GM19397 (cell line): Measurements from ENCODE around the gene SORCS2.

ENCODE experiments used
- ATAC-seq: cut with Tn5 transposase; IDR thresholded peaks from one replicate; pipeline ENCODE4 v1.9.1; 2021; ENCODE audit warnings: mild to moderate bottlenecking, moderate library complexity; ENCODE audit not compliant: unreplicated experiment

Gene SORCS2

GRCh38 chr4:7282786-7283440 lies 90.6 kb downstream of the SORCS2 start:
- ATAC-seq = no peak

- ATAC-seq = no peak
Observed at GRCh38 chr4:7285244-7286094, 93.1 kb downstream of the SORCS2 start.

GRCh38 chr4:7286170-7286569 lies 93.8 kb downstream of the SORCS2 start:
- ATAC-seq = no peak

DNA sequence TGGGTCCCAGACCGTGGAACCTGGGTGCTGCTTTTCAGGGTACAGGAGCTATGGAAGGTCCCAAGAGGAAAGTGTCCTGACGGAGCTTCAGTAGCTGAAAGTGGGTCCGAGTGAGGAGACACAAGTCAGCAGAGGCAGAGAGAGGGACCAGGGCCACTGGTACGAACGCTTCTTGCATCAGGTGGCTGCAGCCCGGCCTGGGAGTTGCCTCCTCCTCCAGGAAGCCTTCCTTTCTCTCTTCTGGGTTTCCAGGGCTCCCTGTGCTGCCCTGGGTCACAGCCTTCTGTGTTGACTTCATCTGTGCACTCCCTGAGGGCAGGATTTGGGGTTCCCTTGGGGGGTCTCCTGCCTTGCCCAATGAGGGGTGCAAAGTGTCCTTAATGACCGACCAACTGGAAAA lies 94.5 kb downstream of the SORCS2 start:
- no peak for ATAC-seq

DNA sequence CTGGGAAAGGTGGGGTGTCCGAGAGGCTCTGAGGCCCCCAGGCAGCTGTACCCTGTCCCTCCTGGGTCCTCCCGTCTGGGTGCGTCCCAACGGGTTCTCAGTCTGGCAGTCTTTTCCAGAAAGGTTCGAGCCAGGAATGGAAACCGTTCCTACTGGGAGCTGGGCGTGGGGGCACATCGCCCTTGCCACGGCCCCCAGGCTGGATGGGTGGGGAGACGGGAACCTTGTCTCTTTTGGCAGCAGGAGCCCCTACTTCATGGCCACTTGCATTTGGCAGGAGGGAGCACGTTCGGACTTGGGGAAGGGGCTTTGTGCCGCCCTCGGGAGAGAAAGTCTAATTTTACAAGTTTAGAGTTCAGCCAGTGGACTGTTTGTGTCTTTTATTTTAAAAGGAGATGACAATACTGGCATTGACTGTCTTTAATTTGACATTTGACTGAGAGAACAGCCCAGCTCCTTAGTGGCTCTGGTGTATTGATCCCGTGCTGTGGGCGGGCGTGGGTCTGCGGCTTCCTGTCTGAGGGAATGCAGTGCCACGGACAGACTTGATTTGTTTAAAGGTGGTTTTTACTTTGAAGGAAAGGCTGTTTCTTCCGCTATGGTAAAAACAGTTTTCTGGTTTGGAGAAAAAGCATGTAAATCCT lies 95.1 kb downstream of the SORCS2 start:
- no peak for ATAC-seq

- ATAC-seq = no peak
Observed at GRCh38 chr4:7287918-7288280, 95.6 kb downstream of the SORCS2 start.

DNA sequence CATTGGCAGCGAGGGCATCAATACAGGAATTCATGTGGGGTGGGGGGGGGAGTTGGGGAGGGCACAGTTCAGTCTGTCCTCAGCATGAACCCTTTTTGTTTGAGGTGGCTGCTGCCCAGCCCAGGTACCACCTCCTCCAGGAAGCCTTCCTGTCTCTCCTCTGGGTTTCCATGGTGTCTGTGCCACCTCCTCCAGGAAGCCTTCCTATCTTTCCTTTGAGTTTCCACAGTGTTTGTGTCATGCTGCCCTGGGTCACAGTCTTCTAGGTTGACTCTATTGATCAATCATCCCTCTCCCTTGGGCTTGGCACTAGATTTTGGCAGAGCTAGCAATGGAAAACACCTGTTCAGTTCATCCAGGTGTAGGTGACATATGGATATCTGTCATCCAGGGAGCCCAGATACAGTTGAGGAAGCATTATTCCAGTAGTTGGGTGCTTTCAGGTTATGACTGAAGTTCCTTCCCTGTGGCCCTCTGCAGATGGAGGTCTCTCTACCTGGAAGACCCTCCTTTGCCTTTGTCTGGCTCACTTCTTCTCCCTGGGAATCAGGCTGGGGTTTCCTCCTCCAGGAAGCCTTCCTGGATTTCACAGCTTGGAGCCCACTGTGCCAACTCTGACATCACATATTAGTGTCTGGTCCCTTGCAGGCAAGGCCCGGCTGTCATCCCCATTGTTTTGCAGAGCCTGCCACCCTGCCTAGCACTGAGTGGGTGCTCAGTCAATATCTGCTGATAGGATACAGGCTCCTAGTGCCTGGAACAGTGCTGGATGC lies 96.6 kb downstream of the SORCS2 start:
- ATAC-seq = no peak

- no peak for ATAC-seq
Observed at GRCh38 chr4:7289589-7289988, 97.3 kb downstream of the SORCS2 start.

DNA sequence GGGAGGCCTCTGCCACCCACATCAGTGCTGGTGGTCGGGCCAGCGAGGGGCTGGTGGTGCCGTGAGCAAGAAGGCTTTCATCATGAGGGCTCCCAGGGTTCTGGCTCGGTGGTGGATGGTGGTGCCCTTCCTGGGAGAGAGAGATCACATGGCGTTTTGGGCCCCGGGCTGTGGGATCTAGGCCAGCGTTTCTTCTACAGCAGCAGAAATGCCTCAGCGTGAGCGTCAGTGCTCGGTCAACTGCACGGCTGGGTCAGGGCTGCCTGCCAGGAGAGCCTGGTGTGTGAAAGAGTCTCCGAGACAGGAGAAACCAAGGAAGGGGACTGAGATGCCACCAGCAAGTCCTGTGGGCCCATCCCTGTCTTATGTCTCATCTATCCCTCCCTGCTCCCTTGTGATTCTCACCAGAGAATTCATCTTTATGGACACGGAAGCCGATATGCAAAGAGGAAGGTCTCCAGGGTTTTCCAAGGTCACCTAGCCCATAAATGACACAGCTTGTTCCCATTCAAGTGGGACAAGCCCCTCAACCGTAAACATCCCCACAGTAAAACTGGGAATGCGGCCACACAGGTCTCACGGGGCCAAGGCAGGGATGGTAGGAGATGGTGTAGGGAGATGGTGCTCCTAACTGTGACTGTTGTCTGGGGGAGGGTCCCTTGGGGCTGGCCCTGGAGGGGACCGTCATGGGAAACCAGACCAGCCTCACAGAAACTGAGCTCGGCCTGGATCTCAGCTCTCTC lies 99.2 kb downstream of the SORCS2 start:
- ATAC-seq = no peak

GRCh38 chr4:7293703-7294102 lies 101.4 kb downstream of the SORCS2 start:
- ATAC-seq = no peak

DNA sequence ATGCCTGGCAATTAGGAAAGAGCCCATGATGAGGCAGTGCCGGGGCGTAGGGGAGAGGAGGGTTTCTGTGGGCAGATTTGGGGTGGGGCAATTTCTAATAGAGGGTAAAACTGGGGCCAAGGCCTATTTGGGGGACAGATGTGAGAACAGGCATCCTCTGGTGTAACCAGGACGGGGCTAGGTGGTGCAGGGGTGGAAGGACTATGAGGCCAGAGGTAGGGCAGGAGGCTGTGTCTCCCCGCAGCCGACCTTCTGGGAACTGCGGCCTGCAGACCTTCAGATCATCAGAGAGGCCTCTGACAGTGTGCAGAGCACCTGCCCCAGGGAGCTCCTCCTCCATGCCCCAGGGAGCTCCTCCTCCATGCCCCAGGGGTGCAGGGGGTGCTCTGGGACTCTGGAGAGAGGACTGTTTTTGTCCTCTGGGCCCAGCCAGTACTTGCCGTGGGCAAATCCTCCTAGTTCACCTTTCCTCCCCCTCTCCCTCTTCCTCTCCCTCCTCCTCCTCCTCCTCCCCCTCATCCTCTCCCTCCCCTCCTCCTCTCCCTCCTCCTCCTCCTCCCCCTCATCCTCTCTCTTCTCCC lies 101.9 kb downstream of the SORCS2 start:
- no peak for ATAC-seq

DNA sequence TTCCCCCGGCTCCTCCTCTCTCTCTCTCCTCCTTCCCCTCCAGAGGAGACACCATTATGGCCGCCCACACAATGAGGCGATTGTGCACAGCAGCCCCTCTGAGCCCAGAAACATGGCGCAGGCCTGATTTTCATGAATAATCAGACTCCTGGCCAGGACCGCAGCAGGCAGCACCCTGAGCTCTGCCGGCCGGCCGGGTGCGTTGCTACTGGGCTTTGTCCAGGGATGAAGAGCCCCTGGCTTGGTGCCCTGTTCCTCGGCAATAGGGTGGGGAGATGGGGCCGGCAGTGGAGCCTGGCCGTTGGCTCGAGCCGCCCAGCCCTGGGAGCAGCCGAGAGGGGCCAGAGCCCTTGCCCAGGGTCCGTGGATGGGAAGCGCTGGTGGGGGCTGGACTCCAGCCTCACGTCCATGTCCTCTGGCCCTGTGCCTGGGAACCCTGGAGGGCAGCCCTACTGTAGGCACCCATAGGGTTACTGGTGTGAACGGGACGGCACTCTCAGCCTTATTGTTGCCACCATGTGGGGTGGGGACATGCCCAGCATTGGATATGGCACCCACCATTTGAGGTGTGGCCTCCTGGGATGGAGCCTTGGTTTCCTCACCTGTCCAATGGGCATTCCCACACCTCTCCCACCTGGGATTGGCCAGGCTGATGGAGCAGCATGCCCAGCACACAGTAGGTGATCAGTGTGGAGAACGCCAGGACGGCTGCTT lies 103.0 kb downstream of the SORCS2 start:
- ATAC-seq = no peak

GRCh38 chr4:7295911-7296660 lies 103.7 kb downstream of the SORCS2 start:
- ATAC-seq = no peak

- ATAC-seq = no peak
Observed at GRCh38 chr4:7296661-7297335, 104.5 kb downstream of the SORCS2 start.

DNA sequence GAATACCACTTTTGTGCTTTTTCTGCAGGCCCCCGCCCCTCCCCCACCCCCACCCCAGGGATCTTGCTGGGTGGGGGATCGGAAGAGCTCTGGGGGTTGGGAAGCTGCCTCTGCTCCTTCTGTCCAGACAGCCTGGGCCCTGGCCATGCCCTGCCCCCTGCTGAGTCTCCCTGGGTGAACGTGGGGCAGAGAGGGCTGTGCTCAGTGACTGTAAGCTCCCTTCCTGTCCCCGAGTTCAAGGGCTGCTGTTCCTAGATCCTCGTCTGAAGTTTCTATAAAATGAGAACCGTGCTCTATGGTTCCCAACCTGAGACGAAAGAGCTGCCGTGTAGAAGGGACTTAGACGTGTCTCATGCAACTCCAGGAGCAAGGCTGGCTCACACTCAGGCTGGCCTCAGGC lies 105.0 kb downstream of the SORCS2 start:
- no peak for ATAC-seq

DNA sequence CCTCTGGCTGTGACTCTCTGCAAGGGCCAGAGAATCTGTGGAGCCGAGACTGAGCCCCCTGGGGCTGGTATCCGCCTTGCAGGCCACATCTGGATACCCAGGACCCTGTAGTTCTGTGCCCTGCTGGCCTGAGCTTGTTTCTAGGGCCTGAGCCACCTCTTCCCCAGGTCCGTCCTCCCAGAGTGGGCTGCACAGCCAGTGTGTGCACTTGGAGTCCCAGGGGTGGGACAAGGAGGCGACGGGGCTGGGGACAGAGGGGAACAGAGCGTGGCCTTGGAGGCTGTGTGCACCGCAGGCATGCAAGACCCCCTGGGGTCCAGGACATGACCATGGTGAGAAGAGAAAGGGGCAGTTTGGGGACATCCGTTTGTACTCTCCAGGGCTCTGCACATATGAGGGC lies 105.5 kb downstream of the SORCS2 start:
- ATAC-seq = no peak

GRCh38 chr4:7298619-7299009 lies 106.3 kb downstream of the SORCS2 start:
- ATAC-seq = no peak
